Stimulated activated CD8-positive, alpha-beta memory T cell treated with anti-CD3 and anti-CD28 coated beads, Interleukin-7, amount 100 ng/mL, for 1 hour (primary cell): Measurements from ENCODE around the gene USP17L22.
"Not testable (repeated sequence)": the region's sequence is repeated elsewhere in the genome, so short reads cannot be mapped to it uniquely, and the experiment has no call there.

ENCODE experiments used
- DNase-seq, 2 donors: peaks; one replicate each; pipeline ENCODE4 v3.0.0-alpha.2; 2020; ENCODE audit warnings: low read depth in 2 of 2

The USP17L22 gene

GRCh38 chr4:9267319-9267718 lies at the start of gene USP17L22:
Gene USP17L22 (plus strand): TSS chr4:9267619. CDS start chr4:9267619, 0 bp downstream.
- DNase-seq = not testable (repeated sequence)

- DNase-seq = not testable (repeated sequence)
Observed at GRCh38 chr4:9219852-9220251, 47.6 kb upstream of the USP17L22 start, which contains the start of gene USP17L12. Gene USP17L12 (plus strand): TSS chr4:9220152. CDS start chr4:9220152, 0 bp downstream.

- DNase-seq = not testable (repeated sequence)
Observed at GRCh38 chr4:9224596-9224995, 42.8 kb upstream of the USP17L22 start, which contains the start of gene USP17L13. Gene USP17L13 (plus strand): TSS chr4:9224896. CDS start chr4:9224896, 0 bp downstream.

- DNase-seq = not testable (repeated sequence)
Observed at GRCh38 chr4:9230249-9230648, 37.2 kb upstream of the USP17L22 start.

- not testable (repeated sequence) for DNase-seq
Observed at GRCh38 chr4:9234085-9234484, 33.3 kb upstream of the USP17L22 start, which contains the start of gene USP17L15. Gene USP17L15 (plus strand): TSS chr4:9234385. CDS start chr4:9234385, 0 bp downstream.

- not testable (repeated sequence) for DNase-seq
Observed at GRCh38 chr4:9238461-9238860, 29.0 kb upstream of the USP17L22 start.

GRCh38 chr4:9243579-9243978 lies 23.8 kb upstream of the USP17L22 start, which contains the start of gene USP17L17:
Gene USP17L17 (plus strand): TSS chr4:9243879. CDS start chr4:9243879, 0 bp downstream.
- not testable (repeated sequence) for DNase-seq

- not testable (repeated sequence) for DNase-seq
Observed at GRCh38 chr4:9247953-9248680, 19.3 kb upstream of the USP17L22 start, which contains the start of gene USP17L18. Gene USP17L18 (plus strand): TSS chr4:9248630. CDS start chr4:9248630, 0 bp downstream.

- DNase-seq = not testable (repeated sequence)
Observed at GRCh38 chr4:9253078-9253477, 14.3 kb upstream of the USP17L22 start, which contains the start of gene USP17L19. Gene USP17L19 (plus strand): TSS chr4:9253378. CDS start chr4:9253378, 0 bp downstream.

- DNase-seq = not testable (repeated sequence)
Observed at GRCh38 chr4:9257824-9258223, 9.6 kb upstream of the USP17L22 start, which contains the start of gene USP17L20. Gene USP17L20 (plus strand): TSS chr4:9258124. CDS start chr4:9258124, 0 bp downstream.

- not testable (repeated sequence) for DNase-seq
Observed at GRCh38 chr4:9262572-9262971, 4.8 kb upstream of the USP17L22 start, which contains the start of gene USP17L21. Gene USP17L21 (plus strand): TSS chr4:9262872. CDS start chr4:9262872, 0 bp downstream.

GRCh38 chr4:9271719-9272118 lies 4.3 kb downstream of the USP17L22 start:
- not testable (repeated sequence) for DNase-seq
